GM12891 (cell line): Measurements from ENCODE around the gene STBD1.

Source experiments
- POLR2A ChIP-seq: IDR thresholded peaks from 2 replicates; pipeline ENCODE4 v1.6.1; 2011; ENCODE audit warnings: low read depth, low read length, control low read depth
- POLR2AphosphoS5 ChIP-seq: IDR thresholded peaks from 2 replicates; pipeline ENCODE4 v1.6.1; 2011; ENCODE audit warnings: low read depth, low read length, control low read depth
- SPI1 ChIP-seq: IDR thresholded peaks from 2 replicates; pipeline ENCODE4 v1.6.1; 2011; ENCODE audit warnings: low read depth, low read length, control low read depth
- TAF1 ChIP-seq: IDR thresholded peaks from 2 replicates; pipeline ENCODE4 v1.6.1; 2011; ENCODE audit warnings: low read depth, low read length, control low read depth

GRCh38 chr4:76292730-76293129 is 13.8 kb upstream of the STBD1 start:
- no peak for TF ChIP-seq POLR2A
- TF ChIP-seq TAF1: no peak
- TF ChIP-seq POLR2AphosphoS5: no peak
- no peak for TF ChIP-seq SPI1
